Right ventricle myocardium superior (tissue), 1 donor: ENCODE results near the gene KMT2C. TPM values are rescaled to one million over a fixed set of nuclear protein-coding genes. Genes with fewer than 3 reads are reported as not detected.
"Not testable (repeated sequence)": the region's sequence is repeated elsewhere in the genome, so short reads cannot be mapped to it uniquely, and the experiment has no call there.

Experiments
- ATAC-seq: fragments of 200-7000 bp; cut with Tn5 transposase; one replicate; pipeline ENCODE4 v1.9.1; 2020; ENCODE audit warnings: mild to moderate bottlenecking; ENCODE audit not compliant: poor library complexity
- DNase-seq: peaks from one replicate; pipeline ENCODE4 v3.0.0-alpha.2; 2020
- intact Hi-C: fragments of 100-400 bp; cut with DNase I; formaldehyde crosslinking; loops from one replicate; pipeline ENCODE4 v1.11.2; 2022
- total RNA-seq: library from RNA; stranded (reverse); fragmentation: NEBNext Ultra II Directional; extraction: Animal tissue kit (Norgen Biotek cat#: 25700); gene quantifications from one replicate; pipeline ENCODE4 v1.2.1, GENCODE V29; 2021
- donor health status: DM: no; HTN: yes; CAD: no; lungs with severe emphysema.

Gene KMT2C
- total RNA-seq, 1 donor from 2014 or later: 34.8 TPM

- intact Hi-C loops, DNase-seq, ATAC-seq: not testable (repeated sequence)
Observed at GRCh38 chr7:152445386-152446008, 9.7 kb upstream of the KMT2C start.

- DNase-seq (no peak), ATAC-seq (no peak)
- intact Hi-C loops: no loop called here
Observed at GRCh38 chr7:152443586-152443985, 7.8 kb upstream of the KMT2C start.

GRCh38 chr7:152442330-152442835 lies 6.6 kb upstream of the KMT2C start:
- intact Hi-C loops: no loop called here
- DNase-seq: no peak
- no peak for ATAC-seq

- intact Hi-C loops, ATAC-seq, DNase-seq: not testable (repeated sequence)
Observed at GRCh38 chr7:152441810-152442209, 6.0 kb upstream of the KMT2C start.

GRCh38 chr7:152441168-152441567 lies 5.4 kb upstream of the KMT2C start:
- intact Hi-C loops, DNase-seq, ATAC-seq: not testable (repeated sequence)

- intact Hi-C loops, DNase-seq, ATAC-seq: not testable (repeated sequence)
Observed at GRCh38 chr7:152438017-152438416, 2.2 kb upstream of the KMT2C start.

- DNase-seq: not testable (repeated sequence)
Observed at GRCh38 chr7:152436931-152437575, 1.2 kb upstream of the KMT2C start.

GRCh38 chr7:152436111-152436930 lies 518 bp upstream of the KMT2C start:
- DNase-seq (peak; percentile 96), ATAC-seq (peak; percentile 92)
- intact Hi-C loops: no loop called here

More at GRCh38 chr7:152436931-152437575, 1.2 kb upstream of the KMT2C start:
- ATAC-seq, intact Hi-C loops: not testable (repeated sequence)

- ATAC-seq (peak; percentile 8), DNase-seq (peak; percentile 49)
- intact Hi-C loops: not testable (repeated sequence)
Observed at GRCh38 chr7:152434511-152435383, 1.1 kb downstream of the KMT2C start.

GRCh38 chr7:152433721-152434490 lies 1.9 kb downstream of the KMT2C start:
- intact Hi-C loops: not testable (repeated sequence)
- peak; percentile 40 for ATAC-seq
- DNase-seq: peak; percentile 78

GRCh38 chr7:152432735-152433134 lies 3.1 kb downstream of the KMT2C start:
- DNase-seq, intact Hi-C loops, ATAC-seq: not testable (repeated sequence)

GRCh38 chr7:152430854-152431253 lies 4.9 kb downstream of the KMT2C start:
- no peak for ATAC-seq
- no peak for DNase-seq
- intact Hi-C loops: no loop called here

- DNase-seq, intact Hi-C loops, ATAC-seq: not testable (repeated sequence)
Observed at GRCh38 chr7:152430118-152430517, 5.7 kb downstream of the KMT2C start.

GRCh38 chr7:152424348-152425108 lies 11.3 kb downstream of the KMT2C start:
- peak; percentile 24 for ATAC-seq
- intact Hi-C loops: no loop called here
- no peak for DNase-seq

GRCh38 chr7:152423991-152424347 lies 11.8 kb downstream of the KMT2C start:
- intact Hi-C loops: no loop called here
- ATAC-seq: no peak
- no peak for DNase-seq

- DNase-seq, ATAC-seq, intact Hi-C loops: not testable (repeated sequence)
Observed at GRCh38 chr7:152423171-152423570, 12.6 kb downstream of the KMT2C start.

GRCh38 chr7:152420950-152421349 lies 14.9 kb downstream of the KMT2C start:
- DNase-seq, intact Hi-C loops, ATAC-seq: not testable (repeated sequence)
